NCI-H82 treated with DMSO at 0.1 percent for 48 hours (cell line): ENCODE measurements around the gene MCF2L2.

Experiments
- DNase-seq: peaks from one replicate; lab custom pipeline; 2025; ENCODE audit not compliant: unreplicated experiment; lab: John Stamatoyannopoulos, UW

The MCF2L2 gene

GRCh38 chr3:183149915-183150750, 278.3 kb downstream of the MCF2L2 start:
- DNase-seq, result no peak

GRCh38 chr3:183148056-183148455, 280.4 kb downstream of the MCF2L2 start:
- no peak for DNase-seq

GRCh38 chr3:183144363-183144762, 284.1 kb downstream of the MCF2L2 start:
- DNase-seq, result no peak

DNA sequence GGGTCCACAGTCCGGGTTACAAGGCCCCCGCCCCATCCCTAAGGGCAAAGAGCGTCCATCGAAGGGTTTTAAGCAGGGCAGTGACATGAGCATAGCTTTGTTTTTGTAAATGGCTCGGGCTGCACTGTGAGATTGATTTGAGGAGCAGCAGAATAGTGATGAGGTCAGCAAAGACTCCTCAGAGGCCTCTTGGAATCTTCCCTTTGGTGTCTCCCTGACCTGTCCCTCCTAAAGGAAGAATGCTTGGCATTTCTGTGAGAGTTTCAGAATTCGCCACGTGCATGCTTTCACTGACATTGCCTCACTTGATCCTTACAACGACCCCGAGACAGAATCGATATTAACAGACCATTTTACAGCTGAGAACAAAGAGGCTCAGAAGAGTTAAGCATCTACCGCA, 286.2 kb downstream of the MCF2L2 start:
- no peak for DNase-seq

DNA sequence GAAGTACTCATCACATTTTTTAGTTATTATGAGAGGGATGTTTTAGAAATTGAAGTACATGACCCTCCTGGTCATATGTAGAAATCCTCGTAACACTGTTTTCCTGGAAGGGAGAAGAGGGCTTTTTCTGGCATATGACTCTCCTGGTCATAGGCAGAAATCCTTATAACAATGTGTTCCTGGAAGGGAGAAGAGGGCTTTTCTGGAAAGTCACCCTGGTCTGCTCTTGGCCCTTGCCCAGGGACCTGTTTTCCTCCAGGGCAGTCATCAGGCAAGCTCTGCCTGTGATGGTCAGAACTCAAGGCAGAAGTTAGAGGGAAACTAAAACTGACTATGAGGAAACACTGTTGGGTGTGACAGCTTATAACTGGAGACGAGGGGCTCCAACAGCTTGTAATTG, 293.6 kb downstream of the MCF2L2 start:
- DNase-seq, result no peak

GRCh38 chr3:183132409-183132808, 296.0 kb downstream of the MCF2L2 start:
- no peak for DNase-seq

DNA sequence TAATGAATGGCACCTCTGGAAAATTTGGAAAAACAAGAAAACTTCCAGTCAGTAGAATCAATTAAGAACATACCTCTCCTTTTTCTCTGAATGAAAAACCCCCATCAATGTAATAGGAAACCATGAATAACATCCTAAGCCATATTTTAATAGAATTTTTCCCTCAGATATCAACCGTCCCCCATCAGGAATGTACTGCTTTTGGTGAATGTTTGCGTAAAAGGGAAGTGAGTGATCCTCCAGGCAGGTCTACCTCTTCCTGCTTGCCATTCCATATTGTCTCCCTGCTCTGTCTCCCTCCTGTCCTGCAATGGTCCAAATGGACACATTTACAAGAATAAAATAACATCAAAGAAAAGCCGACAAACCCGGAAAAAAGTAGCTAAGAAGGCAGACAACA, 296.7 kb downstream of the MCF2L2 start:
- DNase-seq, result no peak

- DNase-seq, result no peak
Measured at GRCh38 chr3:183131186-183131725, 297.2 kb downstream of the MCF2L2 start.

GRCh38 chr3:183129243-183129642, 299.2 kb downstream of the MCF2L2 start:
- DNase-seq, result no peak

GRCh38 chr3:183128709-183129108, 299.7 kb downstream of the MCF2L2 start:
- no peak for DNase-seq
